K562 (cell line): ENCODE results near the gene ERAS. TPM values are rescaled to one million over a fixed set of nuclear protein-coding genes. Genes with fewer than 3 reads are reported as not detected.

ENCODE experiments used
- ATAC-seq: fragments of 200-7000 bp; cut with Tn5 transposase; 3 replicates; pipeline ENCODE4 v1.9.1; 2020; ENCODE audit warnings: moderate library complexity
- BruUV-seq: library from RNA; stranded (reverse); fragments of 400-500 nt; replicated peaks from 2 replicates; lab custom pipeline; 2021; lab: Mats Ljungman, UMichigan
- CTCF ChIA-PET: fragments of 300-600 bp; formaldehyde crosslinking; extraction: SDS; loops from one replicate; lab custom pipeline; 2021; ENCODE audit warnings: low intra/inter-chr PET ratio; lab: Yijun Ruan, JAX
- POLR2A ChIA-PET: fragments of 300-600, 350-650 bp; sonication (Branson Sonifier 250); formaldehyde crosslinking; extraction: SDS; loops from one replicate; lab custom pipeline; 2021; ENCODE audit warnings: antibody characterized with exemption, inconsistent platforms; lab: Yijun Ruan, JAX
- DNase-seq, 4 experiments: peaks; one replicate each; pipeline versions ENCODE4 v3.0.0 to v3.0.0-alpha.2; 2011 to 2018; ENCODE audit warnings: low spot score in 3 of 4, mixed read lengths in 3 of 4; ENCODE audit errors: extremely low read depth in 1 of 4
- FAIRE-seq: peaks from 2 replicates; lab custom pipeline; 2011; peaks lifted over from hg19 to GRCh38; lab: Jason Lieb, UNC
- H2AFZ ChIP-seq: 2 replicates; pipeline ENCODE4 v1.6.0; 2011; ENCODE audit warnings: low read depth, low read length, control low read depth, inconsistent platforms
- H3K27ac ChIP-seq: fragments of 200-600 bp; 3 replicates; pipeline ENCODE4 v1.8.0; 2011; ENCODE audit warnings: low read depth, mild to moderate bottlenecking, control low read depth, inconsistent platforms, low read length, moderate library complexity, mixed read lengths; ENCODE audit errors: extremely low read depth
- H3K27me3 ChIP-seq, 2 experiments: fragments of 300-600 bp in 1 of 2; 2 replicates in 1 of 2; 3 replicates in 1 of 2; pipeline versions ENCODE4 v1.6.0 to v1.8.0; 2011; ENCODE audit warnings: inconsistent platforms in 2 of 2, low read length in 2 of 2, mild to moderate bottlenecking in 1 of 2, mixed read lengths in 1 of 2, moderate library complexity in 1 of 2; ENCODE audit not compliant: control insufficient read depth in 2 of 2, insufficient read depth in 2 of 2
- H3K36me3 ChIP-seq: fragments of 300-600 bp; 3 replicates; pipeline ENCODE4 v1.8.0; 2011; ENCODE audit warnings: mild to moderate bottlenecking, low read length, inconsistent platforms; ENCODE audit not compliant: control insufficient read depth, insufficient read depth
- H3K4me1 ChIP-seq, 2 experiments: fragments of 200-600 bp in 1 of 2; replicated peaks in 1 of 2; 2 replicates in 1 of 2; 3 replicates in 1 of 2; pipeline versions ENCODE4 v1.5.1 to v1.8.0; 2011; ENCODE audit warnings: inconsistent platforms in 2 of 2, low read length in 2 of 2, mild to moderate bottlenecking in 1 of 2, mixed read lengths in 1 of 2, moderate library complexity in 1 of 2; ENCODE audit not compliant: control insufficient read depth in 2 of 2, insufficient read depth in 2 of 2
- H3K4me2 ChIP-seq: 2 replicates; pipeline ENCODE4 v1.6.1; 2011; ENCODE audit warnings: low read length, control low read depth, inconsistent platforms, mixed read lengths; ENCODE audit not compliant: insufficient read depth
- H3K4me3 ChIP-seq: fragments of 200-600 bp; sonication (generic), shearing (Covaris generic); 2 replicates; pipeline ENCODE4 v1.5.1; 2016; ENCODE audit warnings: control low read depth, inconsistent platforms
- H3K79me2 ChIP-seq: fragments of 200-600 bp; 3 replicates; pipeline ENCODE4 v1.8.0; 2011; ENCODE audit warnings: low read length, inconsistent platforms; ENCODE audit not compliant: control insufficient read depth, insufficient read depth
- H3K9ac ChIP-seq, 2 experiments: 2 replicates each; pipeline versions ENCODE4 v1.6.0 to v1.6.1; 2011; ENCODE audit warnings: low read depth in 2 of 2, low read length in 2 of 2, control low read depth in 1 of 2, inconsistent platforms in 1 of 2, mild to moderate bottlenecking in 1 of 2, mixed read lengths in 1 of 2; ENCODE audit not compliant: insufficient read depth in 1 of 2
- H3K9me1 ChIP-seq: one replicate; pipeline ENCODE4 v1.6.0; 2011; ENCODE audit warnings: inconsistent platforms, mild to moderate bottlenecking, low read length, moderate library complexity; ENCODE audit not compliant: control insufficient read depth, insufficient read depth
- H3K9me3 ChIP-seq: replicated peaks from 2 replicates; pipeline ENCODE4 v1.5.1; 2011; ENCODE audit warnings: low read depth, low read length, inconsistent platforms; ENCODE audit not compliant: control insufficient read depth, insufficient read depth
- H4K20me1 ChIP-seq: replicated peaks from 2 replicates; pipeline ENCODE4 v1.6.1; 2011; ENCODE audit warnings: low read length, inconsistent platforms, mixed read lengths; ENCODE audit not compliant: control insufficient read depth, insufficient read depth
- ELF4 ChIP-seq: fragments of 450-650 bp; formaldehyde crosslinking; IDR thresholded peaks from 2 replicates; pipeline ENCODE4 v1.4.0; 2022; ENCODE audit warnings: missing genetic modification characterization
- EP300 ChIP-seq: IDR thresholded peaks from 2 replicates; pipeline ENCODE4 v1.6.1; 2012; ENCODE audit warnings: low read length, improper control_type of control experiment
- HNRNPK ChIP-seq: fragments of 200-400 bp; formaldehyde crosslinking; IDR thresholded peaks from one replicate; pipeline ENCODE4 v1.6.1; 2018; ENCODE audit warnings: mild to moderate bottlenecking, low read depth, low read length; ENCODE audit not compliant: poor library complexity, severe bottlenecking
- MAFG ChIP-seq: fragments of 450-650 bp; conservative IDR thresholded peaks from 2 replicates; pipeline ENCODE4 v1.6.1; 2016; ENCODE audit warnings: missing genetic modification characterization, missing compliant biosample characterization
- PKNOX1 ChIP-seq: fragments of 450-650 bp; IDR thresholded peaks from 2 replicates; pipeline ENCODE4 v1.6.1; 2016
- PTRF ChIP-seq: fragments of 450-650 bp; IDR thresholded peaks from 2 replicates; pipeline ENCODE4 v1.6.1; 2016; ENCODE audit warnings: mild to moderate bottlenecking, missing genetic modification characterization, missing compliant biosample characterization
- RBM25 ChIP-seq: fragments of 200-400 bp; formaldehyde crosslinking; IDR thresholded peaks from 2 replicates; pipeline ENCODE4 v1.6.1; 2018; ENCODE audit warnings: low read length, low read depth, moderate library complexity; ENCODE audit not compliant: severe bottlenecking
- RBM39 ChIP-seq: fragments of 200-400 bp; formaldehyde crosslinking; optimal IDR thresholded peaks from 2 replicates; pipeline ENCODE3; 2018; ENCODE audit warnings: low read depth, low read length
- RFX5 ChIP-seq: IDR thresholded peaks from 2 replicates; pipeline ENCODE4 v1.6.1; 2011; ENCODE audit warnings: low read depth, mild to moderate bottlenecking, improper control_type of control experiment, low read length
- SRSF7 ChIP-seq: fragments of 200-400 bp; formaldehyde crosslinking; optimal IDR thresholded peaks from 2 replicates; pipeline ENCODE3; 2017; ENCODE audit warnings: mild to moderate bottlenecking, low read depth, low read length
- U2AF2 ChIP-seq: fragments of 200-400 bp; formaldehyde crosslinking; optimal IDR thresholded peaks from 2 replicates; pipeline ENCODE3; 2017; ENCODE audit warnings: low read depth, mild to moderate bottlenecking, low read length
- ZEB2 ChIP-seq: fragments of 450-650 bp; IDR thresholded peaks from 2 replicates; pipeline ENCODE4 v1.6.1; 2016
- ZFP36 ChIP-seq: fragments of 150-350 bp; IDR thresholded peaks from 2 replicates; pipeline ENCODE4 v1.6.1; 2018; ENCODE audit warnings: low read length, low read depth; ENCODE audit not compliant: partially characterized antibody
- ZNF384 ChIP-seq: IDR thresholded peaks from 2 replicates; pipeline ENCODE4 v1.6.1; 2012; ENCODE audit warnings: low read depth, low read length, improper control_type of control experiment
- WGBS: fragments of 100-300 bp; shearing (Covaris generic); methylation state at CpG from one replicate; pipeline ENCODE4 v1.1.6; 2016; ENCODE audit warnings: low coverage, mixed read lengths; ENCODE audit not compliant: insufficient coverage; ENCODE audit errors: missing lambda C conversion rate; 5-methylcytosine and 5-hydroxymethylcytosine counted together
- in situ Hi-C: fragments of 300-500 bp; cut with MboI; formaldehyde crosslinking; loops from 4 replicates; pipeline ENCODE4 v1.15.0; 2018; ENCODE audit warnings: inconsistent platforms, mixed read lengths
- intact Hi-C: fragments of 100-400 bp; cut with micrococcal nuclease; formaldehyde crosslinking; loops from 2 replicates; pipeline ENCODE4 v1.14.2; 2022
- polyA plus RNA-seq, 8 experiments: library from polyadenylated mRNA; depleted of rRNA in 4 of 8; stranded (reverse) in 5 of 8; unstranded in 3 of 8; fragments of >200 nt; fragmentation: Nextera tagmentation in 2 of 8; fragmentation: Illumina TruSeq in 1 of 8; extraction: Ambion mirVana in 2 of 8; extraction: Trizol in 1 of 8; gene quantifications; 2 replicates each; pipeline versions ENCODE4 v1.2.1 to v1.2.3, GENCODE V29; 2011 to 2014; ENCODE audit warnings: inconsistent platforms in 1 of 8, missing spikeins in 1 of 8
- total RNA-seq, 7 experiments: library from RNA; depleted of rRNA in 6 of 7; stranded (reverse); fragments of >200 nt in 6 of 7; fragmentation: Illumina TruSeq in 2 of 7; extraction: Trizol in 2 of 7; gene quantifications; 2 replicates each; pipeline versions ENCODE4 v1.2.1 to v1.2.3, GENCODE V29; 2011 to 2021; ENCODE audit warnings: low replicate concordance in 1 of 7

The ERAS gene
- total and polyA plus RNA-seq, 9 of the 15 experiments (the other 6 are each of a cell fraction or from before 2014, with no cell fraction given): 0.07 to 0.12 TPM; not detected in 7

- in situ Hi-C loops (no loop called here), intact Hi-C loops (no loop called here)
- BruUV-seq: no TSS peak
- no peak overlapping the region for H3K27ac ChIP-seq
- no peaks in the 10 kb centered on the region for H3K79me2 ChIP-seq
- FAIRE-seq (no peak), ATAC-seq (no peak), DNase-seq (peak in 1 of 4 experiments; percentile 17)
- no peaks in the 10 kb centered on the region for H3K9me1 ChIP-seq
- no peak overlapping the region for H3K4me2 ChIP-seq
- peaks cover 5 to 12% of the 10 kb centered on the region in 2 experiments; a peak in 4 of 5 replicates for H3K4me1 ChIP-seq
- H3K4me3 ChIP-seq: no peak overlapping the region
- H3K9ac ChIP-seq: peak overlapping the region in 1 of 2 experiments; percentile 33; a peak in 1 of 4 replicates
- H3K36me3 ChIP-seq: peaks cover 27% of the 10 kb centered on the region; the same call in 2 of the 3 replicates
- TF ChIP-seq RBM39 (no peak), EP300 (no peak)
- POLR2A ChIA-PET: interaction anchor here (1.0 kb wide), 1 partner anchor 17 kb away, joined by 4 read pairs; no protein-coding TSS in a partner anchor
- WGBS: 77% methylated on average over 7 of the region's 8 CpGs
- H3K9me3 ChIP-seq: no peaks in the 10 kb centered on the region
- H2AFZ ChIP-seq: no peak overlapping the region
- no peaks in the 10 kb centered on the region for H4K20me1 ChIP-seq
- CTCF ChIA-PET: no interaction called here
- H3K27me3 ChIP-seq: no peaks in the 10 kb centered on the region
Observed at GRCh38 chrX:48813644-48814043, 12.7 kb upstream of the ERAS start.

GRCh38 chrX:48814722-48815121, 11.6 kb upstream of the ERAS start:
- no peak overlapping the region for H3K4me3 ChIP-seq
- no peaks in the 10 kb centered on the region for H3K9me3 ChIP-seq
- intact Hi-C loops (no loop called here), in situ Hi-C loops (no loop called here)
- H3K27ac ChIP-seq: no peak overlapping the region
- no peaks in the 10 kb centered on the region for H3K27me3 ChIP-seq
- DNase-seq (no peak), ATAC-seq (no peak), FAIRE-seq (no peak)
- peaks cover 27% of the 10 kb centered on the region; the same call in 2 of the 3 replicates for H3K36me3 ChIP-seq
- 96% methylated on average over 4 of the region's 8 CpGs for WGBS
- no TSS peak for BruUV-seq
- no peaks in the 10 kb centered on the region for H3K9me1 ChIP-seq
- H2AFZ ChIP-seq: no peak overlapping the region
- ChIA-PET POLR2A (interaction anchor here (0.6 kb wide), 1 partner anchor 1645 kb away, joined by 3 read pairs; no protein-coding TSS in a partner anchor), CTCF (no interaction called here)
- no peak overlapping the region for H3K9ac ChIP-seq
- H3K4me1 ChIP-seq: peaks cover 5 to 12% of the 10 kb centered on the region in 2 experiments; a peak in 4 of 5 replicates
- H3K4me2 ChIP-seq: no peak overlapping the region
- H4K20me1 ChIP-seq: no peaks in the 10 kb centered on the region
- H3K79me2 ChIP-seq: no peaks in the 10 kb centered on the region
- TF ChIP-seq SRSF7: no peak
- no peak for TF ChIP-seq HNRNPK
- TF ChIP-seq RBM25: no peak
- TF ChIP-seq MAFG (tag): no peak
- TF ChIP-seq ZEB2: no peak
- no peak for TF ChIP-seq PKNOX1
- TF ChIP-seq U2AF2: no peak
- no peak for TF ChIP-seq RFX5
- no peak for TF ChIP-seq PTRF (tag)
- no peak for TF ChIP-seq ELF4 (CRISPR knock-in tag)
- no peak for TF ChIP-seq ZFP36
- TF ChIP-seq ZNF384: no peak
